ENCODE measurements around the gene AP2B1.

AP2B1 gene

DNA sequence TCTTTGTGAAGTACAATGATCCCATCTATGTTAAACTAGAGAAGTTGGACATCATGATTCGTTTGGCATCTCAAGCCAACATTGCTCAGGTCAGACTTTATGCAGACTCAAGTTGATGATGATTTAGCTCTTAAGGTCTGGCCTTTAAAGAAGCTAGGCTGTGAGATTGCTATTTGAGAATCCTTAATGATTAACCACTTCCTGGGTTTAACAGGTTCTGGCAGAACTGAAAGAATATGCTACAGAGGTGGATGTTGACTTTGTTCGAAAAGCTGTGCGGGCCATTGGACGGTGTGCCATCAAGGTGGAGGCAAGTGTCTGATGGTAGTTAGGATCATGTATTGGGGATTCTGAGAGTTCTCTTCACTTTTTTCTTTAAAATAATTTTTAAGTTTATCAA, 40.3 kb downstream of the AP2B1 start:
- DNase-seq: no peak

GRCh38 chr17:35630530-35631148, 43.5 kb downstream of the AP2B1 start:
- DNase-seq: no peak

DNA sequence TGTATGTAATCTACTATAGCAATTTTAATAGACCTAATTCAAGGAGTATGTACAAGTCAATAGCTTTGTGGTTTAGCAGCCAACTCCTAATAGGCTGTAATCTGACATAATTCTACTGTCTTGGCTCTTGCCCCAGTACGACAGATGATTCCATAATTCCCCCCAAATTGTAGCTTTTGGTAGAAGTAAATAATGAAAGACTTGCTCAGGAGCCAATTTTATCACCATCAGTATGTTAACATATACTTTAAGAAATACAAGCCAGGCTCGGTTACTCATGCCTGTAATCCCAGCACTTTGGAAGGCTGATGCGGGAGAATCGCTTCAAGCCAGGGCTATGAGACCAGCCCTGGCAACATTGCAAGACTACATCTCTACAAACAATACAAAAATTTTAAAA, 53.9 kb downstream of the AP2B1 start:
- no peak for DNase-seq

DNA sequence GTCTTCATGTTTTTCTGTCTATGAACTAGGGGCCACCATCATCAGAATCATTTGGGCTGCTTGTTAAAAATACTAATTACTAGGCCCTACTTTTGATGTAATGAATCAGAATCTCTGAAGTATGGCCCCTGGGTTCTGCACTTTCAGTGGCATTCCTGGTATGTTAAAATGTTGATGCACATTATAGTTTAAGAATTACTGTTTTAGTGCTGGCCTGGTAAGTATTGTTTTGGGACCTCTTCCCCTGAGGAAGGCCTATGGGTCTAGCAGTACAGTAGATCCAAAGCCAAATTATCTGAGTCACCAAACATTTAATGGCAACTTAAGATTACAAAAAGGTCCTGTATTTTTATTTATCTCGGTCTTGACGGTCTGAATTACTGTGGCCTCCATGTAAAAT, 58.8 kb downstream of the AP2B1 start:
- DNase-seq: no peak

- no peak for DNase-seq
Measured at GRCh38 chr17:35651467-35651866, 64.3 kb downstream of the AP2B1 start.

GRCh38 chr17:35653619-35654361, 66.7 kb downstream of the AP2B1 start:
- no peak for DNase-seq

DNA sequence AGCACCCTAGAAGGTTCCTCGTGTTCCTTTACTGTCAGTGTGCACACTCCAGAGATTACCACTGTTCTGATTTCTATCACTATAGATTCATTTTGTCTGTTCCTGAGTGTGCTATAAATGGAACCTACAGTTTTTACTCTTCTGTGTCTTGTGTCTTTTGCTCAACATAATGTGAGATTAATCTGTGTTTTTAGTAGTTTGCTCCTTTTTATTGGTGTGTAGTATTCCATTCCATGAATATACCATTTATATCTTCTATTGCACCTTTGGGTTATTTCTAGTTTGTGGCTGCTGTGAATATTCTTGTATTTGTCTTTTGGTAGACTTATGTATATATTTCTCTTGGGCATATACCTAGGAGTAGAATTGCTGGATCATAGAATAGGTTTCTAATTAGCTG, 68.2 kb downstream of the AP2B1 start:
- no peak for DNase-seq

DNA sequence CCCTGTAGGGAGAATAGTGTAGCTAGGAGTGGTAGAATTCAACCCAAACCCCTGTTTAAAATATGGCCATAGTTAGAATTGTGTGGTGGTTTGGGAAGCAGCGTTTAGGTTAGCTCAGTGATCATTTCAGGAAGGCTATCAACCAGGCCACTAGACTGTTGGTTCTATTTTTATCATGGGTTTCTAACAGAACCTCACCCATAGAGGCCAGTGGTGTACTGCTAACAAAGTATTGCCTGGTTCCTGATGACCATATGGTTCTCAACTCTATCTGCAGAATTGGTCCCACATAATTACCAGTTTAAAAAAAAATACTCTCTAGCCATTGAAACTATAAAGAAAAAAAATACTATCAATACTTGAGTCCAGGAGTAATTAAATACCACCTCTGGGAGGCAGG, 73.8 kb downstream of the AP2B1 start:
- no peak for DNase-seq

- no peak for DNase-seq
Measured at GRCh38 chr17:35664685-35665084, 77.6 kb downstream of the AP2B1 start.

DNA sequence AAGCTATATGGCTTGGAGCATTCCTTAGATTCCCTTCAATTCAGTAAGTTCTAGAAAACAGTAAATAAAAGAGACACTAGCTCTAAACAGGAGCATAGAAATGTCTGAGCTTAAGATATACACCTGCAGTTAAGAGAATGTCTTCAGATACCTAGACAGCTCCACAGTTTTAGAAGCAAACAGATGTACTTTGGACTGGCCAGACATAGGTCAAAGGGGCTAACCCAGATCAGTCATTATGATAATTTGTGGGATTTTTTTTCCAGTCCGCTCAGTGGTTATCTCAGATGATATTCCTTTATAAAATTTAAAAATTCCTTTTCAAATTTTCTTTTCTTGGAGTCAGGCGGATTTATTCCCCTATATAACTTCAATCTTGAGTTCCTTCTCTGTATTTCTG, 78.5 kb downstream of the AP2B1 start:
- no peak for DNase-seq

- no peak for DNase-seq
Measured at GRCh38 chr17:35666070-35666469, 78.9 kb downstream of the AP2B1 start.

DNA sequence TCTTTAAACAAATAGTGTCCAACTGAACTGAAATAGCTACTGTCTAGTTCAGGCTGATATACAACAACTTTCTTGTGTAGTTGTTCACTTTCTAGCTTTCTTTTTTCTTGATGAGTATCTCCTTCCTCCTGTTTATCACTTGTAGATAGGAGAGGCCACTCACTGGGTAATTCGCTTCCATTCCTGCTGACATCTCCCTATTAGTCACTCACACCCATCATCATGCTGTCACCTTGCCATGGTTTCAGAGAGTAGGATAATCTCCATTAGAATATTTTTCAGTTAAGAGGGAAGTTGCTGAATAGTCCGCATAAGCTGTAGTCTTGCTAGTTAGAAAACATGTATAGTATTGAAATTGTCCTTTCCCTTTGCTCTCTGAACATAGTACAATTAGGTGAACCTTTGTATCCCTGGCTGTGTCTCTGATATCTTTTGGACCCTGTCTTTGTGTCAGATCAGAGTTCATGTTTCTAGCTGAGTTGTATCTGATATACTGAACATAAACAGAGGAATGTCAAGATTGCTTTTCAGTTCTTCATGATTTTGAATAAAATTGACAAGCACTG, 79.9 kb downstream of the AP2B1 start:
- DNase-seq: no peak

GRCh38 chr17:35668802-35669201, 81.7 kb downstream of the AP2B1 start:
- no peak for DNase-seq

GRCh38 chr17:35674552-35674951, 87.4 kb downstream of the AP2B1 start:
- no peak for DNase-seq

DNA sequence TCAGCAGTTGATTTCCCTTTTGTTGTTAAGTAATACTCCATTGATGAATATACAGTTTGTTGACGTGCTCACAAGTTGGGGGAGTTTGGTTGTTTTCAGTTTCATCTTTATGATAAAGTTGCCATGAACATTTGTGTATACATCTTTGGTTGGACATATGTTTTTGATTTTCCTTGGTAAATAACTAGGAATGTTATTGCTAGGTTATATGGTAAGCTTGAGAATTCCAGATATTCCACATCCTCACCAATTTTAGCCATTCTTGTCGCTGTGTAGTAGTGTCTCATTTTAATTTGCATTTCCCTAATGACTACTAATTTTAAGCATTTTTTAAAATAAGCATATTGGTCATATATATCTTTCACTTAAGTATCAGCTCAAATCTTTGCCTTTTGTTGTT, 89.3 kb downstream of the AP2B1 start:
- DNase-seq: no peak

- DNase-seq: no peak
Measured at GRCh38 chr17:35679007-35679682, 92.0 kb downstream of the AP2B1 start.

DNA sequence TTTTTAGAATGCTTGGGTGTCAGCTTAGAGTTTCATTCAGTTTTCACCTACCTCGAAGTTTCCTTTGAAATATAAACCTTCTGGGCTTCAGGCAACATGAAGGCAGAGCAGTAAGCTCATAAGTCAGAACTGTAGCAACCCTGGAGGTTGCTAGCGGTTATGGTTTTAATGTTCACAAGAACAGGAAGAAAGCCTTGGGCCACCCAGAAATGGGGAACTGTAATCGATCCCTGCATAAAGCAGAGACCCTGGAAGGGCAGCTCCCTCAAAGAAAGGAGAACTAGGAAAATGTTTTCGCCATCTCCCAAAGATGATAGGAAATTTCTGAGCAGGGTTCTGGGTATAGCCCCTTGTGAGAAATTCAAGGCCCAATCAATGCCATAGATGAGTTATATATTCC, 96.5 kb downstream of the AP2B1 start:
- no peak for DNase-seq

GRCh38 chr17:35684055-35684802, 97.1 kb downstream of the AP2B1 start:
- no peak for DNase-seq

GRCh38 chr17:35692512-35693210, 105.5 kb downstream of the AP2B1 start:
- no peak for DNase-seq

- DNase-seq: no peak
Measured at GRCh38 chr17:35693662-35694061, 106.5 kb downstream of the AP2B1 start.

DNA sequence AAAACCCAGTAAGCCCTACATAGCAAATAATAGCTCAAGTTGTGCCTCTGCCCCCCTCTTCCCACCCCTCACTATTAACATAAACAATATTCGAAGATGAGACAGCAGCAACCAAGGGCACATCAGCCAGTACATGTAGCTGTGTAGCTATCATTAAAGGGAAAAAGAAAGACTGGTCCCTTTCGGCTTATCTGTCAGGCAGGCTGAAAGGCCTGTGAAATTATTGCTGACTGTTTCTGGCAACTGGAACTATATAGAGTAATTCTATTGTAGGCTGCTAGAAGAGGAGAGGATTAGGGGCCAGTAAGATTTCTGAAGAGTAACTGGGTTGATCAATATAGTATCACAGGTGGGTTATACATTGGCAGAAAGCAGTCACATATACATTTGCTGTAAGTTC, 107.8 kb downstream of the AP2B1 start:
- DNase-seq: no peak

GRCh38 chr17:35695613-35696012, 108.5 kb downstream of the AP2B1 start:
- no peak for DNase-seq
